ENCODE measurements around the gene ZBTB45. TPM values are rescaled to one million over a fixed set of nuclear protein-coding genes. Genes with fewer than 3 reads are reported as not detected.
"Not testable (repeated sequence)": the region's sequence is repeated elsewhere in the genome, so short reads cannot be mapped to it uniquely, and the experiment has no call there.

The ZBTB45 gene
- total RNA-seq, 2 donors from 2014 or later = 9.9 to 12.9 TPM

GRCh38 chr19:58473775-58474174, 45.8 kb downstream of the ZBTB45 start:
- ATAC-seq (no peak), DNase-seq (no peak)
- intact Hi-C loops (cut with DNase I) = no loop called here
- Histone ChIP-seq H3K27ac (no peak overlapping the region), H3K36me3 (replicated peaks in 1 of 2; ENCODE audit: insufficient read depth in 1 of 2, low read depth in 2 of 2) (peaks cover 0 to 12% of the 10 kb centered on the region in 2 donors), H3K4me3 (no peak overlapping the region), H3K4me1 (peaks cover 22% of the 10 kb centered on the region), H3K9me3 (no peaks in the 10 kb centered on the region), H3K27me3 (no peaks in the 10 kb centered on the region)
- TF ChIP-seq CTCF (IDR thresholded peaks at IDR 0.05) = no peak
- TF ChIP-seq POLR2A (IDR thresholded peaks at IDR 0.05) = no peak

- ATAC-seq (no peak), DNase-seq (no peak)
- H3K36me3 ChIP-seq (replicated peaks in 1 of 2; ENCODE audit: insufficient read depth in 1 of 2, low read depth in 2 of 2) = peaks cover 0 to 12% of the 10 kb centered on the region in 2 donors
- WGBS, 2 donors = 96% methylated on average over 26 to 38 of the region's 39 CpGs
- H3K27ac ChIP-seq = no peak overlapping the region
- peaks cover 27% of the 10 kb centered on the region for H3K4me1 ChIP-seq
- H3K27me3 ChIP-seq = no peaks in the 10 kb centered on the region
- no peak overlapping the region for H3K4me3 ChIP-seq
- H3K9me3 ChIP-seq = no peaks in the 10 kb centered on the region
- no peak for TF ChIP-seq POLR2A (IDR thresholded peaks at IDR 0.05)
- TF ChIP-seq CTCF (IDR thresholded peaks at IDR 0.05) = no peak
- intact Hi-C loops (cut with DNase I) = no loop called here
Measured at GRCh38 chr19:58471736-58472135, 47.9 kb downstream of the ZBTB45 start.

- ATAC-seq; H3K9me3 ChIP-seq; H3K4me3 ChIP-seq; intact Hi-C loops (cut with DNase I); H3K27me3 ChIP-seq; H3K27ac ChIP-seq; DNase-seq: not testable (repeated sequence)
- Histone ChIP-seq H3K4me1 (peaks cover 26% of the 10 kb centered on the region), H3K36me3 (replicated peaks in 1 of 2; ENCODE audit: insufficient read depth in 1 of 2, low read depth in 2 of 2) (peaks cover 0 to 12% of the 10 kb centered on the region in 2 donors)
- 95 to 97% methylated on average over 14 to 24 of the region's 53 CpGs for WGBS, 2 donors
Measured at GRCh38 chr19:58470837-58471543, 48.6 kb downstream of the ZBTB45 start.

GRCh38 chr19:58469241-58470013, 50.2 kb downstream of the ZBTB45 start:
- peaks cover 18% of the 10 kb centered on the region for H3K4me1 ChIP-seq
- H3K27me3 ChIP-seq = no peaks in the 10 kb centered on the region
- H3K4me3 ChIP-seq = no peak overlapping the region
- intact Hi-C loops (cut with DNase I) = no loop called here
- WGBS, 2 donors = 85 to 89% methylated on average over 13 to 17 of the region's 17 CpGs
- no peak overlapping the region for H3K27ac ChIP-seq
- peaks cover 0 to 12% of the 10 kb centered on the region in 2 donors for H3K36me3 ChIP-seq (replicated peaks in 1 of 2; ENCODE audit: insufficient read depth in 1 of 2, low read depth in 2 of 2)
- DNase-seq (no peak), ATAC-seq (no peak)
- H3K9me3 ChIP-seq = no peaks in the 10 kb centered on the region
- TF ChIP-seq POLR2A (IDR thresholded peaks at IDR 0.05) (no peak), CTCF (IDR thresholded peaks at IDR 0.05) (no peak)

- intact Hi-C loops (cut with DNase I) = no loop called here
- Histone ChIP-seq H3K9me3 (no peaks in the 10 kb centered on the region), H3K27ac (no peak overlapping the region), H3K27me3 (no peaks in the 10 kb centered on the region), H3K36me3 (replicated peaks in 1 of 2; ENCODE audit: insufficient read depth in 1 of 2, low read depth in 2 of 2) (peaks cover 0 to 12% of the 10 kb centered on the region in 2 donors), H3K4me1 (peaks cover 18% of the 10 kb centered on the region), H3K4me3 (no peak overlapping the region)
- TF ChIP-seq CTCF (IDR thresholded peaks at IDR 0.05) = no peak
- TF ChIP-seq POLR2A (IDR thresholded peaks at IDR 0.05) = no peak
- ATAC-seq (no peak), DNase-seq (no peak)
- 45 to 55% methylated on average over 5 of the region's 5 CpGs for WGBS, 2 donors
Measured at GRCh38 chr19:58468216-58468839, 51.3 kb downstream of the ZBTB45 start.
